HG02884 (cell line): ENCODE data around the gene CTNNA2.

Source experiments
- ATAC-seq: cut with Tn5 transposase; IDR thresholded peaks from one replicate; pipeline ENCODE4 v1.9.1; 2021; ENCODE audit warnings: mild to moderate bottlenecking, moderate library complexity; ENCODE audit not compliant: unreplicated experiment

The CTNNA2 gene

GRCh38 chr2:79975791-79976565 is 463.1 kb downstream of the CTNNA2 start:
- ATAC-seq: no peak

- ATAC-seq: no peak
Observed at GRCh38 chr2:79977792-79978191, 464.9 kb downstream of the CTNNA2 start.

DNA sequence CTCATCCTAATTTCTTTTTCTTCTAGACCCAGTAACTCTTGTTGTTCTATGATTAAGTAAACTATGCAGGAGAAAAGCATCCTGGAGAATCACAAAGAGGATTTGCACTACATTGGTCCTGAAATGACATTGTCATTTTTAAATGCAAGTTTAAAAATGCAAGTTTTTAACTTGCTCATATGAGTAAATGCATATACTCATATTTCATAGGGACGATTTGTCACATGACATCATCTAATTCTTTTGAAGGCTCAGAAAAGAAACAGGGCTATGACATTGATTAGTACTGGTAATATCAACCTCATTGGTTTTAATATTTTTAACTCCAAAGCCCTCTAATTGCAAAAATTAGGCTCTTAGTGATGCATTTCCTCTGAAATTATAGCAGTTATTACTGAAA is 467.3 kb downstream of the CTNNA2 start:
- ATAC-seq: no peak

GRCh38 chr2:79980816-79981215 is 468.0 kb downstream of the CTNNA2 start:
- ATAC-seq: no peak

DNA sequence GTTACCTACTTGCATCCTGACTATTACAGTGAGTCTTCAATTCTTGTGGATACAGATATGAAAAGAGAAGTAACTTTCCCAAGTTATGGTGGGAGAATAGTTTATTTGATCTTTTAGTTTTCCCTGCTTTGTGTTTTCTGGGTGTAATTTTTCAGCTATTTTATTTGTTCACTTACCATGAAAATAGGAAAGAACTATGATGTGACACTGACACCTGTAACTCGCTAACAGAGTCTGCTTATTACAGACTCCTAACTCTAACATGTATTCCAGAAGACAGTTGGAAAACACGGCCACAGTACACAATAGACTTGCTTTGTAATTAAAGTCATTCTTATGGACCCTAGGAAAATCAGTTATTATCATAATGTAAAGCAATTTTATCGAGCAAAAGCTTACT is 468.5 kb downstream of the CTNNA2 start:
- ATAC-seq: no peak

DNA sequence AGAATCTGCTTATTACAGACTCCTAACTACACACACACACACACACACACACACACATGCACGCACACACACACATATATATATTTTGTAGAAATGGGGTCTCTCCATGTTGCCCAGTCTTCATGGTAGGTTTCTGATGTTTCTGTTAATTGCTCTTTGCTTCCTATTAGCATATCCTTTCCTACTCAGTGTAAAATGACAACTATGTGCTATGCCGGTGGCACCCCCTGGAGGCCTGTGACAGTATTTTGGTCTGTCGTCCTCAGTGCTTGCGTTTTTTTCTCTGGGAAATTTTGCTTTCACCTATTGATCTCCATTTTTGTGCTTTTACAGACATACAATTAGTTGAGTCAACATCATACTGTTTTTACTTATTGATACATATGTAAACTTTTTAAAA is 469.6 kb downstream of the CTNNA2 start:
- no peak for ATAC-seq

GRCh38 chr2:79984476-79984875 is 471.6 kb downstream of the CTNNA2 start:
- ATAC-seq: no peak

DNA sequence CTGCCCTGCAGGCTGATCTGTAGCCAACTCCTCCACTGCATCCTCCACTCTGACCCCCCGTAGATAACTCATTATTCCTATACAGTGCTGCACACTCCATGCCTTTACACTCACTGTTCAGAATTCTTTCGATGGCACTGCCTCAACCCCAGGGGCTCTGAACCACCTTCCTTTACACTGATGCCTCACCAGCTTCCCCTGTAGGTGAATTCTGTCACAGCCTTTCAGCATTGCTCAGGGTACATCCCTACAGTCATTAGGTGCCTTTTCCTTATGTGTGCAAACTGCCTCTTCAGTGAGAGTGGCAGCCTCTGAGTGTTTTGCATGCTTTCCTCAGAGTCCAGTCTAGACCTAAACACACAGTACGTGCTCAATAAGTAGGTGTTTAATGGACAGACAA is 472.3 kb downstream of the CTNNA2 start:
- ATAC-seq: no peak

GRCh38 chr2:79985571-79985970 is 472.7 kb downstream of the CTNNA2 start:
- no peak for ATAC-seq

DNA sequence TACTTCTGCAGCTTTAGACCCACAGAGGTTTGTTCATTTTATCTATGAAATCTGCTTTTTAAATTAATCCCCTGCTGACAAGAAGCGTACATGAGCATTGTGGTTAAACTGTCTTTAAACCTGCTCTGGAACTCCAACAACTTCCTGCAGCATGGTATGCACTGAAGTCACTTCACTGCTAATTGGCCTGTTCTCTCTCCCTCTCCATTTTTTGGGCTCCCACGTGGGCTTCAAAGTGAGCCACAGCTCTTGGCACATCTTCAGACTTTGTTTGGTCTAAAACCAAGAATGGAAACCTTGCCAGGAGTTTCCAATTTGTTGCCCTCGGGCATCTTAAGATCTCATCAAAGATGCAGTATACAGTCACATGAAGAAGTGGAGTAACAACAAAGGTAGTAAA is 480.3 kb downstream of the CTNNA2 start:
- ATAC-seq: no peak

- no peak for ATAC-seq
Observed at GRCh38 chr2:79994161-79994560, 481.3 kb downstream of the CTNNA2 start.

- ATAC-seq: no peak
Observed at GRCh38 chr2:79994965-79995364, 482.1 kb downstream of the CTNNA2 start.

DNA sequence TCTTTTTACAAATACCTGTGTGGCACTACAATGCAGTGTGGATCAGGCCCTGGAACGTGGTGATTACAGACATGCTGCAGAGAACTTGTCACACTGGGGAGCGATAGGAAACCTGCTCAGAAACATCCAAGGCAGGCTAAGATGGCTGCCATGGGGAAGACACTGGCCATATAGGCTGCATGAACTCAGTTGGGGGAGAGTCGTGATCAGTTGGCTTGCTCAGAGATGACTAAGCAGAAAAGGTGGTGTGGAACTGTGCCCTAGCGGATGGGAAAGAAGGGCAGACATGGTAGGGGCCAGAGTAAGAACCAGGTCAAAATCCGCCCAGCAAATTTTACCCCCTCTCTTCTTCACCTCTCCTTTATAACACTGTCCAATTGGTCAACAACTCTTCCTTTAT is 483.9 kb downstream of the CTNNA2 start:
- no peak for ATAC-seq

GRCh38 chr2:80001701-80002101 is 488.9 kb downstream of the CTNNA2 start:
- no peak for ATAC-seq

DNA sequence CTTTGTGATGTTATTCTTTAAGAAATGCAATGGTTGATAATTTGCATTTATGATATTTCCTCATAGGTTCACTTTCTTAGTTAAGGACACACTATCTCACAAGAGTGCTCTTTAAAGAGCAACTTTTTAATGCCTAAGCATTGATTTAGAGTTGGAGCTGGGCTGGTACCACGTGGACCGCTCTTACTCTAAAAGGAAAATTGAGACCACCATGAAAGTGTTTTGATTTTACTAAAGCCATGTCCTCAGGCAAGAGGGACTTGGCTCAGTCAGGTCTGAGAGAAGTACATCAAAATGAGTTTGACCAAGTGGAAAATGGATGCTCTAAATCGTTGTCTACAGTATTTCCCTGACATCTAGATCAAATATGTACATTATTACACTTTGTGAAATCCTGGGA is 489.3 kb downstream of the CTNNA2 start:
- ATAC-seq: no peak

DNA sequence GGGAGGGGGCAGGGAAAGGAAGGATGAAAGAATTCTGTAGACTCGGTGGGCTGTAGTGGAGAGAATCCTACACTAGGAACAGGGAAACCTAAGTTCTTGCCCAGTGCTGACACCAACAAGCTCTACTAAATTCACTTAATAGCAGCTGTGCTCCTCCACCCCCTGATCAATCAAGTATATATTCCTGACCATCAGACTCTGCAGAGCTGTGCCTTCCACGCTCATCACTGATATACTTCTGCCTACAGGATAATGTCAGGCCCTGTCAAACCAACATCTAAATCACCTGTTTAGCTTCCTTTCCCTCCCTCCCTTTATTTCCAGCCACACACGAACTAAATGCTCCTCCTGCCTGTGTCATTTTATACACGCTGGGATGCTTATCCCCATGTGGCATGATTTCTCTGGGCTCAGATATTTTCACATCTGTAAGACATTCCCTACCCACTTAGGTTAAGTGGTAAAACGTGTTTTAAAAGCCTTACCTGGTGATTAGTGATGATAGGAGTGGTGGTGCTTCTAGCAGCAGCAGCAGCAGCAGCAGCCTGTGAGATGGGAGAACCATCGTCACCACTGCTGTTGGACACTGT is 489.8 kb downstream of the CTNNA2 start:
- ATAC-seq: no peak

GRCh38 chr2:80007777-80008503 is 495.1 kb downstream of the CTNNA2 start:
- no peak for ATAC-seq

DNA sequence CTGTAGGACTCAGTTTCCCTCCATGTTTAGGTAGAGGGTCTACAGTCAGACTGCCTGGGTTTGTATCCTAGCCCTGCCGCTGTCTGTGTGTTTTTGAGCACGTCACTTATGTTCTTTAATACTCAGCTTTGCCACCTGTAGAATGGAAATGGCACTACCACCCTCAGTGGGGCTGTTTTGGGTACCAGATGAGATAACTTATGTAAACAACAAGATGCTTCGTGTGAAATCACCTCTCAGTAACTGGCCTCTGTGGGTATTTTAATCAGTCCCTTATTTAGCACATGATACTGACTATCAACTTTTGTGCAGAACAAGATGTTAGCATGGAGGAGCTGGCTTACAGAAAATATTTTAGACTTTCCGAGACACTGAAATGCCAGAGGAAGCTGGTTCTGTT is 495.7 kb downstream of the CTNNA2 start:
- no peak for ATAC-seq

- ATAC-seq: no peak
Observed at GRCh38 chr2:80009211-80009610, 496.4 kb downstream of the CTNNA2 start.

GRCh38 chr2:80012061-80012460 is 499.2 kb downstream of the CTNNA2 start:
- no peak for ATAC-seq

GRCh38 chr2:80014637-80015036 is 501.8 kb downstream of the CTNNA2 start:
- no peak for ATAC-seq

DNA sequence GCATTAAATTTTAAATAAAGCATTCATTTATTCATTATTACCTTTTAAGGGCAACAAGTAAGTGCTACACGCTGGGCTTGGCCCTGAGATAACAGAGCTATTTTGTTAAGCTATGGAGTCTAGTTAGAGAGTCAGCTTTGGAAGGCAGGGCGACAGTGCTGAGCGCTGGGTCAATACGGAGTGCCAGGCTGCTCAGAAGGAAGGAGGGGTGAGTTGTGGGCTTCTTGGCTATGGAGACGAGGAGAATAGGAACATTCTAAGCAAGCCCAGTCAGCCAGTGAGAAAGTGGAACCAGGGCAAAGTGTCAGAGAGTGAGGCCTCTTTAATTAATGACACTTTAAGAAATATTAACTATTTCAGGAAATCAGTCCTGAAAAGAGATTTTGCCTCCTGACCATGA is 503.3 kb downstream of the CTNNA2 start:
- ATAC-seq: no peak
